GM12892 (cell line): ENCODE measurements around the gene NKAIN2.

Experiments
- POLR2A ChIP-seq: IDR thresholded peaks from 2 replicates; pipeline ENCODE4 v1.6.1; 2011; ENCODE audit warnings: low read depth, low read length, control low read depth
- POLR2AphosphoS5 ChIP-seq: IDR thresholded peaks from 2 replicates; pipeline ENCODE4 v1.6.1; 2011; ENCODE audit warnings: low read depth, low read length, control low read depth
- TAF1 ChIP-seq: IDR thresholded peaks from 2 replicates; pipeline ENCODE4 v1.6.1; 2011; ENCODE audit warnings: low read depth, mild to moderate bottlenecking, control low read depth, low read length, borderline replicate concordance

GRCh38 chr6:123808556-123808955, 4.9 kb downstream of the NKAIN2 start:
- TF ChIP-seq POLR2A (no peak), POLR2AphosphoS5 (no peak), TAF1 (no peak)
